C4-2B (cell line): Measurements from ENCODE around the gene PLGLB2.
"Not testable (repeated sequence)": the region's sequence is repeated elsewhere in the genome, so short reads cannot be mapped to it uniquely, and the experiment has no call there.

Source experiments
- CTCF ChIP-seq: fragments of 450-650 bp; conservative IDR thresholded peaks from 2 replicates; pipeline ENCODE4 v1.5.1; 2017; ENCODE audit warnings: mild to moderate bottlenecking
- ZFX ChIP-seq: fragments of 450-650 bp; IDR thresholded peaks from 2 replicates; pipeline ENCODE4 v1.6.1; 2017

DNA sequence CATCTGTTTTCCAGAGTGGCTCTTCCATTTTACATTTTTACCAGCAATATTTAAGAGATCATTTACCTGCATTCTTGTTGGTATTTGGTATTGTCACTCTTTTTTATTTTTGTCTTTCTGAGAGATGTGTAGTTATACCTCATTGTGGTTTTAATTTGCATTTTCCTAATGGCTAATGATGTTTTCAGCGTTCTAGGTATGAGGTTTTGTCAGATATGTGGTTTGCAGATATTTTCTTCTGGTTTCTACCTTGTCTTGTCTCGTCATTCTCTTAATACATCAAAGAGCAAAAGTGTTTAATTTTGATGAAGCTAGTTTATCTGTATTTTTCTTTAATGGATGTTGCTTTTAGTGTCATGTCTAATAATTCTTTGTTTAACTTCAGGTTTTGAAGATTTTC is 39.5 kb upstream of the PLGLB2 start:
- TF ChIP-seq CTCF, ZFX: not testable (repeated sequence)
